Measurements from ENCODE around the gene TECPR2. TPM values are rescaled to one million over a fixed set of nuclear protein-coding genes. Genes with fewer than 3 reads are reported as not detected.

Gene TECPR2
- total RNA-seq, 1 donor from 2014 or later: 26.9 TPM

GRCh38 chr14:102344084-102344483 is 18.7 kb upstream of the TECPR2 start:
- H3K27me3 Mint-ChIP-seq (ENCODE audit: unreplicated experiment): no peaks in the 10 kb centered on the region
- no peak for DNase-seq (ENCODE audit: extremely low spot score, unreplicated experiment)
- no peak overlapping the region for H3K27ac Mint-ChIP-seq (ENCODE audit: unreplicated experiment)
- no peak overlapping the region for H3K4me3 Mint-ChIP-seq (ENCODE audit: unreplicated experiment)
- TF ChIP-seq, protein P1, sequence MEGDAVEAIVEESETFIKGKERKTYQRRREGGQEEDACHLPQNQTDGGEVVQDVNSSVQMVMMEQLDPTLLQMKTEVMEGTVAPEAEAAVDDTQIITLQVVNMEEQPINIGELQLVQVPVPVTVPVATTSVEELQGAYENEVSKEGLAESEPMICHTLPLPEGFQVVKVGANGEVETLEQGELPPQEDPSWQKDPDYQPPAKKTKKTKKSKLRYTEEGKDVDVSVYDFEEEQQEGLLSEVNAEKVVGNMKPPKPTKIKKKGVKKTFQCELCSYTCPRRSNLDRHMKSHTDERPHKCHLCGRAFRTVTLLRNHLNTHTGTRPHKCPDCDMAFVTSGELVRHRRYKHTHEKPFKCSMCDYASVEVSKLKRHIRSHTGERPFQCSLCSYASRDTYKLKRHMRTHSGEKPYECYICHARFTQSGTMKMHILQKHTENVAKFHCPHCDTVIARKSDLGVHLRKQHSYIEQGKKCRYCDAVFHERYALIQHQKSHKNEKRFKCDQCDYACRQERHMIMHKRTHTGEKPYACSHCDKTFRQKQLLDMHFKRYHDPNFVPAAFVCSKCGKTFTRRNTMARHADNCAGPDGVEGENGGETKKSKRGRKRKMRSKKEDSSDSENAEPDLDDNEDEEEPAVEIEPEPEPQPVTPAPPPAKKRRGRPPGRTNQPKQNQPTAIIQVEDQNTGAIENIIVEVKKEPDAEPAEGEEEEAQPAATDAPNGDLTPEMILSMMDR (IDR thresholded peaks at IDR 0.05): no peak
- H3K4me1 Mint-ChIP-seq (ENCODE audit: unreplicated experiment): no peaks in the 10 kb centered on the region
- H3K9me3 Mint-ChIP-seq (ENCODE audit: unreplicated experiment): no peaks in the 10 kb centered on the region
- H3K36me3 Mint-ChIP-seq (ENCODE audit: unreplicated experiment): peaks cover 34% of the 10 kb centered on the region

GRCh38 chr14:102344485-102344884 is 18.3 kb upstream of the TECPR2 start:
- DNase-seq (ENCODE audit: extremely low spot score, unreplicated experiment): no peak
- Mint-ChIP-seq H3K36me3 (ENCODE audit: unreplicated experiment) (peaks cover 34% of the 10 kb centered on the region), H3K4me3 (ENCODE audit: unreplicated experiment) (no peak overlapping the region), H3K27me3 (ENCODE audit: unreplicated experiment) (no peaks in the 10 kb centered on the region), H3K27ac (ENCODE audit: unreplicated experiment) (no peak overlapping the region), H3K4me1 (ENCODE audit: unreplicated experiment) (no peaks in the 10 kb centered on the region), H3K9me3 (ENCODE audit: unreplicated experiment) (no peaks in the 10 kb centered on the region)
- TF ChIP-seq, protein P1 (IDR thresholded peaks at IDR 0.05): no peak

- Mint-ChIP-seq H3K27me3 (ENCODE audit: unreplicated experiment) (no peaks in the 10 kb centered on the region), H3K27ac (ENCODE audit: unreplicated experiment) (no peak overlapping the region), H3K4me1 (ENCODE audit: unreplicated experiment) (no peaks in the 10 kb centered on the region), H3K4me3 (ENCODE audit: unreplicated experiment) (no peak overlapping the region), H3K9me3 (ENCODE audit: unreplicated experiment) (no peaks in the 10 kb centered on the region), H3K36me3 (ENCODE audit: unreplicated experiment) (peaks cover 40% of the 10 kb centered on the region)
- TF ChIP-seq, protein P1 (IDR thresholded peaks at IDR 0.05): no peak
- DNase-seq (ENCODE audit: extremely low spot score, unreplicated experiment): no peak
Observed at GRCh38 chr14:102345232-102345631, 17.5 kb upstream of the TECPR2 start.

- H3K36me3 Mint-ChIP-seq (ENCODE audit: unreplicated experiment): peaks cover 37% of the 10 kb centered on the region
- no peaks in the 10 kb centered on the region for H3K27me3 Mint-ChIP-seq (ENCODE audit: unreplicated experiment)
- DNase-seq (ENCODE audit: extremely low spot score, unreplicated experiment): no peak
- H3K4me3 Mint-ChIP-seq (ENCODE audit: unreplicated experiment): no peak overlapping the region
- H3K27ac Mint-ChIP-seq (ENCODE audit: unreplicated experiment): no peak overlapping the region
- TF ChIP-seq, protein P1 (IDR thresholded peaks at IDR 0.05): no peak
- no peaks in the 10 kb centered on the region for H3K9me3 Mint-ChIP-seq (ENCODE audit: unreplicated experiment)
- H3K4me1 Mint-ChIP-seq (ENCODE audit: unreplicated experiment): no peaks in the 10 kb centered on the region
Observed at GRCh38 chr14:102346645-102347044, 16.1 kb upstream of the TECPR2 start.

DNA sequence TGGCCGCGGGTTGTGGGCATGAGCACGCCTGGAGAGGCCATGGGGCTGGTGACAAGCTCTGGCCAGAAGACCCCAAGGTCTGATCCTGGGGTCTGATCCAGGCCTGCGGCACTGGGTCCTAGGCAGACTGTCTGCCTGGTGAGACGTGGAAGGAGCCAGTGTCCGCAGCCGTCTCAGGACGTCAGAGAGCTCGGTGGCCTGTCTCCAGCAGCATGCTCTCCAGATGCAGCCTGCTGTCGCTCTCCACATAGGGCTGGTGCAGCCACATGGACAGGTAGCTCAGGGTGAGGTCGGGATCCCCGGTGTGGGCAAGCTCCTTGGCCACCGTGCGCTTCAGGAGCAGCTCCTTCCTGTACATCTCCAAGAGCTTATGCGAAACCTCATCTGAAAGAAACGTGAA is 14.4 kb upstream of the TECPR2 start:
- DNase-seq (ENCODE audit: extremely low spot score, unreplicated experiment): no peak
- TF ChIP-seq, protein P1 (IDR thresholded peaks at IDR 0.05): no peak
- Mint-ChIP-seq H3K9me3 (ENCODE audit: unreplicated experiment) (no peaks in the 10 kb centered on the region), H3K27me3 (ENCODE audit: unreplicated experiment) (no peaks in the 10 kb centered on the region), H3K4me1 (ENCODE audit: unreplicated experiment) (peaks cover 3% of the 10 kb centered on the region), H3K4me3 (ENCODE audit: unreplicated experiment) (no peak overlapping the region), H3K36me3 (ENCODE audit: unreplicated experiment) (peaks cover 37% of the 10 kb centered on the region), H3K27ac (ENCODE audit: unreplicated experiment) (no peak overlapping the region)

All from osteocyte (in vitro differentiated cells).